Smooth muscle cell of the pulmonary artery (primary cell): ENCODE measurements around the gene ACAT2. TPM values are rescaled to one million over a fixed set of nuclear protein-coding genes. Genes with fewer than 3 reads are reported as not detected.

Experiments used
- total RNA-seq: library from RNA; depleted of rRNA; stranded (reverse); fragments of >200 nt; gene quantifications from 2 replicates; pipeline ENCODE4 v1.2.3, GENCODE V29; 2014

The ACAT2 gene
- 15.5 and 19.4 TPM in 2 replicates for total RNA-seq

DNA sequence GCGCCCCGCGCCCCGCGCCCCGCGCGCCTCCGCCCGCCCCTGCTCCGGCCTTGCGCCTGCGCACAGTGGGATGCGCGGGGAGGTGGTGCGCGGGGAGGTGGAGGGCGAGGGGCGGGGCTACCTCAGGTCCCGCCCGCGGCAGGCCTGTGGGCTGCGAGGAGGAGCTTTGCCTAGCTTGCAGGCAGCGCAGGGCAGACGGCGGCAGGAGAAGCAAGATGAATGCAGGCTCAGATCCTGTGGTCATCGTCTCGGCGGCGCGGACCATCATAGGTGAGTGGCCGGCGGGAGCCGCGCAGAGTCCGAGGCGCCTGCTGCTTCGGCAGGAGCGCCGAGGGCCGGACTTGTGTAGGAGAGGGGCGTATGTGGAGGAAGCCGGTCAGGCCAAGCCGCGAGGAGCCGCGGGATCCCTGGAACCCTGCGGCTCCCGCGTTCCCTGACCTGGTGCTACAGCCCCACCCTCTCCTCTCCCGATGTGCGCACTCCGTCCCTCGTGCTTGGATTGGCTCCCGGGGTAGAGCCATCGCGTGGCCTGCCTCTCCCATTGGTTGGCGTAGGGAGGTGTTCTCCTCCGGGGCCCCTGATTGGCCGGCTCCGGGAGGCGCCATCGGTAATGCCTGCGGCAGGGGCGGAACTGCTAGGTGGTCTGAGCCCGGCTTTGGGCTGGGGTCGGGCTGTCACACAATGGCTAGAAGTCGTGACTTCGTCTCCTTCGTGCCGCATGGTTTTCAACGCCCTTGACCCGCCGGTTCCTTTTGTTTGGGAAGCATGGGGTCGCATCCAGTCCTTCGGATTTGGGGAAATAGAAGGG is at the start of gene ACAT2:
Gene ACAT2 (plus strand): TSS at position 173 of the 808 bp plus-strand sequence. CDS start 43 bp downstream, at position 216.

GRCh38 chr6:159726918-159727716 is 34.7 kb upstream of the ACAT2 start, which contains the start of gene WTAP:
TSS of gene WTAP (plus strand) at chr6:159727506. CDS start at chr6:159736266, 8,760 bp downstream.

GRCh38 chr6:159789377-159790148 is 27.7 kb downstream of the ACAT2 start, which contains the start of gene TCP1:
TSS of gene TCP1 (minus strand) at chr6:159789602. CDS start at chr6:159789468, 134 bp downstream.

GRCh38 chr6:159790149-159790955 is 28.5 kb downstream of the ACAT2 start, which contains the start of gene MRPL18:
TSS of gene MRPL18 (plus strand) at chr6:159790467. CDS start at chr6:159790588, 121 bp downstream.

GRCh38 chr6:159800141-159800865 is 38.5 kb downstream of the ACAT2 start, which contains the start of gene PNLDC1:
TSS of gene PNLDC1 (plus strand) at chr6:159800276. CDS start at chr6:159800308, 32 bp downstream.

Other genes with a start within 250 kb of the ACAT2 start
- gene SOD2, start 68.8 kb upstream of the ACAT2 start, total RNA-seq, result 673 and 2,074 TPM in 2 replicates
- 72.6 and 86.3 TPM in 2 replicates for gene WTAP, start 34.5 kb upstream of the ACAT2 start, total RNA-seq
- 278 and 304 TPM in 2 replicates for gene TCP1, start 27.6 kb downstream of the ACAT2 start, total RNA-seq
- 61.0 and 65.5 TPM in 2 replicates for gene MRPL18, start 28.4 kb downstream of the ACAT2 start, total RNA-seq
- 0.07 and 0.20 TPM in 2 replicates for gene PNLDC1, start 38.2 kb downstream of the ACAT2 start, total RNA-seq
- gene MAS1, start 128.9 kb downstream of the ACAT2 start, total RNA-seq, result under 0.01 and 0.20 TPM in 2 replicates
- 354 and 378 TPM in 2 replicates for gene IGF2R, start 207.0 kb downstream of the ACAT2 start, total RNA-seq